ENCODE results near the gene DOCK11. TPM values are rescaled to one million over a fixed set of nuclear protein-coding genes. Genes with fewer than 3 reads are reported as not detected.
"Not testable (repeated sequence)": the region's sequence is repeated elsewhere in the genome, so short reads cannot be mapped to it uniquely, and the experiment has no call there.

DOCK11 gene
- total RNA-seq = 10 to 100 TPM; 34.3 to 43.2 TPM
- long read RNA-seq, donor 1, partial matches to known transcripts = 4 of 6 reads
- long read RNA-seq, donor 1, other reads (novel, unspliced or antisense) = 2 of 6 reads
- long read RNA-seq, donor 2, partial matches to known transcripts = 3 of 3 reads
- long read RNA-seq, donor 2, other reads (novel, unspliced or antisense) = 0 of 3 reads

DNA sequence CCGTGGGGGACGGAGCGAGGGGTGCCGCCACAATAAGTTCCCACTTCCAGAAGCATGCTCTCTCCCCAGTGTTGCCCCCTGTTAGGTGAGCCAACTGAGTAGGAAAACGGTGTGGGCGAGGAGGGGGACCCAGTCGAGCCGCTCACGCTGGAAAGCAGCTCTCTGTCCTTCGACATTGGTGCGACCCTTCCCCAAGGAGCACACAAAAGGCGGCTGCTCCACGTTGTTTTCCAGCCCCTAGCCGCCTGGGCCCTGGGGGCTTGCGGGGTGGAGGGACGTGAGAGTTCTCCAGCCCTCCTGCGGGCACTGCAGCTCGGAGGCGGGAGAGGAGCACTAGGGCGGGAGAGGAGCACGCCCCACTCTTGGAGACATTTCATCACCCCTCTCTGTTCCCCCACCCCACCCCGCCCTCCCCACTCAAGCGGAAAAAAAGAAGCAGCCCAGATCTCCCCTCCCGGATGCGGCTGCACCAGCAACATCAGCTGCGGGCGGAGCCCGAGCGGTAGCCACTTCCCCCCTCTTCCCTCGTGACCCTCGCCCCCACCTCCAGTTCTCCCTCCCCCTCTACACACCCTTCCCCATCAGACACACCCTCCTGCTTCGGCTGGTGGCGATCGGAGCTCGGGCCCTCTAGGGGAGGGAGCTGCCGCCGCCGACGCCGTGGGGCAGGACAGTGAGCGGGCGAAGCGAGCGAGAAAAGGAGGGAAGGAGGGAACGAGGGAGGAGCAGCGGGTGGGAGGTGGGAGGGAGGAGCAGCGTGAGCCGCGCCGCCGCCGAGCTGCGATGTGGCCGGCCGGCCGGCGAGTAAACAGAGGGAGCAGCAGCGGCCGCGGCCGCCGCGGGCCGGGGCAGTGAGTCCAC is at the start of gene DOCK11:
Gene DOCK11 (plus strand): TSS at position 755 of the 861 bp plus-strand sequence. CDS start 157 bp downstream, outside the sequence.
- DNase-seq (ENCODE audit: low spot score) = peak; percentile 95
- intact Hi-C loops (cut with DNase I) = no loop called here

DNA sequence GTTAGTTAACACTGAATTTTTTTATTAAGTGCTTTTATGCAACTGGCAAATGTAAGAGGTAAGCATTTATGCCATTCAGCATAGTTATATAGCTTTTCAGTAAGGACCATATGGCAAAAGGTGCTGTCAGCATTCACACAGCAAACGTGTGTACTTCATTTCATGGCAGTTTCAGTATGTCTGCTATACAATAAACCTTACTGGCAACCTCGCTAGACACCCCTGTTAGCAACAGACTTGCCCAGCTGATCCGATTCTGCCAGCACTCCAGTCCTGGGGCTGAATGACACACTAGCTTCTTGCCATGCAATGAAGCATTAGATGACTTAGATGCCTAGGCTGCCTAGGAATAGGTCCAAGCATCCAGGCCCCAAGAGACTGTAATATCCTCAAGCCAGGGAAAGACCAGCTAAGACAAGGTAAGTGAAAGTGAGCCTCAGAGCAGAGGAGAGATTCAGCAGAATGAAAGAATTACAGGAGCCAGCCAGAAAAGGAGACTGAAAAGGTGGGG is 47.3 kb upstream of the DOCK11 start:
- intact Hi-C loops (cut with DNase I) = no loop called here

DNA sequence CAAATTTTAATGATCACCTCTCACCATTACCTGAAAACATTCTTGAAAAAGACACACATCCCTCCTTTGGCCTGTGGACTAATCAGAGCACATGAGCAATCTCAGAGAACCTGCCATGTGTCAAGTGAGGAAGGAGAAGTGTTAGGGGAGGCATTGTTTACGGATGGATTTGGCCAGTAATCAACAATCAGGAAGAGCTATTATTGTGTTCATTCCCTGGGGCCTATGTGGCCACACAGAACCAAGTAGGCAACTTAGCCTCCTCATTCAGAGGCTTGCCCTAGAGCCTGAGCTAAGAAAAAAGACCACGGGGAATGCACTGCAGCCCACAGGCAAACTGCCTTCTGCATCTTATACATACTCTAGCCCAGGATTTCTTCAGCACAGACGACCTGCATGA is 40.6 kb upstream of the DOCK11 start:
- intact Hi-C loops (cut with DNase I) = loop anchor here in 1 of 2 donors (10.0 kb wide), 1 partner anchor 150 kb away; no protein-coding TSS in a partner anchor

More for the DNA sequence above, 47.3 kb upstream of the DOCK11 start:
- DNase-seq (ENCODE audit: low spot score) = no peak

DNA sequence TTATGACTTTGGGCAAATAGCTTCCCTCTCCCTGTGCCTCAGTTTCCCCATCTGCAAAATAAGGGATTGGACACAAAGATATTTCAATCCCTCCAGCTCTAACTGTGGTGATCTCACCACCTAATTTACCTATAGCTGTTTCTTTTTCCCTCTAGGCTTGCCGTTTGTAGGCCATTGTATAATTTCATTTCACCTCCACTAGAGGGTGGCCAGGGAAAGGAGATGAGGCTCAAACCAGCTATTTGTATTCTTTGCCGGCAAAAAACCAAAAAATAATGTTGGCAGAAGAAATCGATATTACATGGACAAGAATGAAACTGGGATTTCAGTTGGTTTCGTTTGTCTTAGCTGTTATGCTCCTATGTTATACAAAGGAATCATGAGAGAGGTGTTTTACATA is 36.1 kb upstream of the DOCK11 start:
- no peak for DNase-seq (ENCODE audit: low spot score)
- intact Hi-C loops (cut with DNase I) = loop anchor here in 1 of 2 donors (10.0 kb wide), 1 partner anchor 145 kb away; no protein-coding TSS in a partner anchor

More for the DNA sequence above, 40.6 kb upstream of the DOCK11 start:
- no peak for DNase-seq (ENCODE audit: low spot score)

DNA sequence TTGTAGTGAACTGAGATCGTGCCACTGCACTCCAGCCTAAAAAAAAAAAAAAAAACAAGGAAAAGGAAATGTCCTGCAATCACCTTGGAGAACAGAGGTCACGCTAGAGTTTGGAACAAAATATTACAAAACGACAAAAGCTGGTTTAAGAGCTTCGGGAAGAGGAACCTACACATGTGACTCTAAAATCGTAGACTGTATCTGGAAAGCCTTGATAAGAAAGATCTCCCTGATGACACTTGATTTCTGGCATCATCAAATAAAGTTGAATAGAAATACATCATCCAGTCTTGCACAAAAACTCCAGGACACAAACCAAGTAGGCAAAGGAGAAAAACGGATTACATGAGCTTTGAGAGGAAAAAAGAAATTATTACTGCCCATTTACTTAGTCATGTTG is 31.1 kb upstream of the DOCK11 start:
- intact Hi-C loops (cut with DNase I) = loop anchor here in 1 of 2 donors (5.0 kb wide), 1 partner anchor 138 kb away; no protein-coding TSS in a partner anchor
- no peak for DNase-seq (ENCODE audit: low spot score)

DNA sequence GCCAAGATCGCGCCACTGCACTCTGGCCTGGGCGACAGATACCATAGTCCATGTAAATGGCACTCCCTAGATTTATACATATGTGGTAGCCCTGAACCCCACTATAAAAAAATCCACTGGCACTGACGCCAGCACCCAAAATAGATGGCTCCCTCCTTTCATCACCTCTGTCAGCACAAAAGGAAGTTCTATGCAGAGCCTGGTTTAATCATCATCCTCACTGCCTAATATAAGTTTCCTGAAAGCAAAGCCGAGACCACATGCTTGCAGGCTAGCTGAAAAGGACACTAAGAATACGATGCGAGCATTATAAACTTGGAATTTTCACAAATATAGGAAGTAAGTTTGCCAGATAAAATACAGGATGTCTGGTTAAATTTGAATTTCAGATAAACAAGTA is 27.5 kb upstream of the DOCK11 start:
- intact Hi-C loops (cut with DNase I) = no loop called here
- DNase-seq (ENCODE audit: low spot score) = no peak

- intact Hi-C loops (cut with DNase I); DNase-seq (ENCODE audit: low spot score): not testable (repeated sequence)
Measured at GRCh38 chrX:118470721-118471347, 24.8 kb upstream of the DOCK11 start.

DNA sequence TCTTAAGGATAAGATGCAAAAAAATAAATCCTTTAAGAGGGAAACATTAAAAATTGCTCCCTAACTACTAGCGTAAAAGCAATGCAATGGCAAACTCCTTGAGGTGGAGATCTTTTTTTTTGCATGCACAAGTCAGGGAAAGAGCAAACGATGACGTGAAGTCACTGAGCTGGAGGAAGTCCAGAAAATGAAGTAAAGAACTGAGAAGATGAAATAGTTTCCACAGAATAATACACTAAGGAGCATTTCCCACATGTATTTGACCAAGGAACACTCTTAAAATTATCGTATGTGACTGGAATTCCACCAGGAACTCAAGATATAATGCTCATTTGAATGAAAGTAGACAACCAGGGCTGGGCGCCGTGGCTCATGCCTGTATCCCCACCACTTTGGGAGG is 21.0 kb upstream of the DOCK11 start:
- intact Hi-C loops (cut with DNase I) = no loop called here
- DNase-seq (ENCODE audit: low spot score) = no peak

GRCh38 chrX:118475903-118476302 is 19.7 kb upstream of the DOCK11 start:
- intact Hi-C loops (cut with DNase I) = no loop called here

GRCh38 chrX:118480172-118480571 is 15.4 kb upstream of the DOCK11 start:
- intact Hi-C loops (cut with DNase I) = no loop called here
- DNase-seq (ENCODE audit: low spot score) = no peak

More at GRCh38 chrX:118475903-118476302, 19.7 kb upstream of the DOCK11 start:
- DNase-seq (ENCODE audit: low spot score) = no peak

DNA sequence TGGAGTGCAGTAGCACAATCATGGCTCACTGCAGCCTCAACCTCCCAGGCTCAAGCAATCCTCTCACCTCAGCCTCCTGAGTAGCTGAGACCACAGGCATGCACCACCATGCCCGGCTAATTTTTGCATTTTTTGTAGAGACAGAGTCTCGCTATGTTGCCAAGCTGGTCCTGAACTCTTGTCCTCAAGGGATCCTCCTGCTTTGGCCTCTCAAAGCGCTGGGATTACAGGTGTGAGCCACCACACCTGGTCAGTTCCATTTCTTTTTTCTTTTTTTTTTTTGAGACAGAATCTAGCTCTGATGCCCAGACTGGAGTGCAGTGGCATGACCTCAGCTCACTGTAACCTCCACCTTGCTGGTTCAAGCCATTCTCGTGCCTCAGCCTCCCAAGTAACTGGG is 13.2 kb upstream of the DOCK11 start:
- DNase-seq (ENCODE audit: low spot score); intact Hi-C loops (cut with DNase I): not testable (repeated sequence)

GRCh38 chrX:118484216-118484903 is 11.3 kb upstream of the DOCK11 start:
- intact Hi-C loops (cut with DNase I) = no loop called here
- no peak for DNase-seq (ENCODE audit: low spot score)

GRCh38 chrX:118486693-118487092 is 8.9 kb upstream of the DOCK11 start:
- intact Hi-C loops (cut with DNase I); DNase-seq (ENCODE audit: low spot score): not testable (repeated sequence)

GRCh38 chrX:118493016-118493415 is 2.6 kb upstream of the DOCK11 start:
- intact Hi-C loops (cut with DNase I) = no loop called here
- no peak for DNase-seq (ENCODE audit: low spot score)

- intact Hi-C loops (cut with DNase I) = no loop called here
- DNase-seq (ENCODE audit: low spot score) = no peak
Measured at GRCh38 chrX:118493653-118494297, 1.8 kb upstream of the DOCK11 start.

- intact Hi-C loops (cut with DNase I) = no loop called here
- peak; percentile 90 for DNase-seq (ENCODE audit: low spot score)
Measured at GRCh38 chrX:118495958-118496762, 545 bp downstream of the DOCK11 start.

GRCh38 chrX:118496763-118497079 is 1.1 kb downstream of the DOCK11 start:
- DNase-seq (ENCODE audit: low spot score) = no peak
- intact Hi-C loops (cut with DNase I) = no loop called here

- intact Hi-C loops (cut with DNase I) = no loop called here
Measured at GRCh38 chrX:118497180-118497818, 1.7 kb downstream of the DOCK11 start.

More at GRCh38 chrX:118497180-118497818, 1.7 kb downstream of the DOCK11 start:
- DNase-seq (ENCODE audit: low spot score) = no peak
